AG10803 (cell line): ENCODE data around the gene AP4E1.
"Not testable (repeated sequence)": the region's sequence is repeated elsewhere in the genome, so short reads cannot be mapped to it uniquely, and the experiment has no call there.

Experiments used
- DNase-seq: peaks from one replicate; pipeline ENCODE4 v3.0.0; 2010; ENCODE audit warnings: low read depth
- H3K4me3 ChIP-seq: 2 replicates; pipeline ENCODE4 v1.5.1; 2011; ENCODE audit warnings: mild to moderate bottlenecking, low read length, control low read depth
- CTCF ChIP-seq: conservative IDR thresholded peaks from 2 replicates; pipeline ENCODE4 v1.5.1; 2011; ENCODE audit warnings: mild to moderate bottlenecking, low read length, control low read depth, inconsistent platforms

The AP4E1 gene

GRCh38 chr15:51011212-51011611 is 102.7 kb downstream of the AP4E1 start:
- DNase-seq, result no peak
- no peak overlapping the region for H3K4me3 ChIP-seq

DNA sequence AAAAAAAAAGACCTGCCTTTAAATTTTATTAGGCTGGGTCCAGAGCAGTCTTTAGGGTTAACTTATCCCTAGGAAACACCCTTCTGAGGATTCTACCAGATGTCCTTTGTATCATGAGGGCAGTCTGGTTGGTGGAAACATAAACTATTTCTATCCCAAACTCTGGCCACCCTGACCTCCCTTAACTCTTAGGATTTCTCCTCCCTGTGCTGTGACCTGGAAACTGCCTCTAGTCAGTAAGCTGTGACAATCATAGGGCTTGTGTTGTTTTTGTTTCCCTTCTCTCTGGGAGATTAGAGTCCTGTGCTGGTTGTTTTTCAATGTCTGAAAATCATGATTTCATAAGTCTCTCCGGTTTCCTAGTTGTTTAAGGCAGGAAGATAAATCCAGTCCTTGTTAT is 108.1 kb downstream of the AP4E1 start:
- no peak for DNase-seq
- TF ChIP-seq CTCF, result no peak
- no peak overlapping the region for H3K4me3 ChIP-seq

More at GRCh38 chr15:51011212-51011611, 102.7 kb downstream of the AP4E1 start:
- no peak for TF ChIP-seq CTCF

DNA sequence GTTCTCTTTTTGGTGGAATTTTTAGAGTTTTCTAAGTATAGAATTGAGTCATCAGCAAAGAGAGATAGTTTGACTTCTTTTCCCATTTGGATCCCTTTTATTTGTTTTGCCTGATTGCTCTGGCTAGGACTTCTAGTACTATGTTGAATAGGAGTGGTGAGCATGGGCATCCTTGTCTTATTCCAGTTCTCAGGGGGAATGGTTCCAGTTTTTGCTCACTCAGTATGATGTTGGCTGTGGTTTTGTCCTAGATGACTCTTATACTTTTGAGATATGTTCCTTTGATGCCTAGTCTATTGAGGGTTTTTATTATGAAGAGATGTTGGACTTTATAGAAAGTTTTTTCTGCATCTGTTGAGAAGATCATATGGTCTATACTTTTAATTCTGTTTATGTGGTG is 113.7 kb downstream of the AP4E1 start:
- no peak overlapping the region for H3K4me3 ChIP-seq
- TF ChIP-seq CTCF, result no peak
- DNase-seq, result no peak

- TF ChIP-seq CTCF, result no peak
- no peak for DNase-seq
- no peak overlapping the region for H3K4me3 ChIP-seq
These were observed 115.0 kb downstream of the AP4E1 start for GRCh38 chr15:51023499-51023898.

DNA sequence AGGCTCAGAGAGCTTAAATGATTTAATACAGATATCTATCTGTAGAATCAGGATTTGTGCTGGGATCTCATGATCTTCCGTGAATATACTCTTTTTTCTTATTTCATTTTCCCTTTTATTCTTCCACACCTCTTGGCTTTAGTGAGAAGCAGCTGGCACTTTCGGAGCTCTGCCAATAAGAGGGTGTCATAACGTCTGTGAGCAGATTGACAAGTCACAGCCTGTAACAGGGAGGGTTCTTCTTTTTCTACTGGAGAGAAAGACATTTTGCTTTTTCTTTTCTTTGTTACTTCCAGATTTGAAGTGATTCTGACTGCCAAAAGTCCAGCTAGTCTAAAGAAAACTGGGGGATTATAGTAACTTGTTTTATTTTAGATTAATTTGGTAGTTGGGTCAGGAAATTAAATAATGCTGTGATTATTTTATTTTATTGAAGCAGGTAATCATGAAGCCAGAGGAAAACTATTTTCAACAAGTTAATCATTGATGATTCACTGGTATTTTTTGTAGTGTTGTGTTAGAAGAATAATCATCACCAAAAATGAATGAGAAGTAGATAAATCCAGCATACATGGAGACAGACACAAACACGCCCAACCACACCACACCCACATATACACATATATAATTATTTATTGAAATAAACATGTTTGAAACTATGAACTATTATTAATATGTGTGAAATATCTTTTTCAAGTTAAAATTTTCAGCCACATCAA is 116.4 kb downstream of the AP4E1 start:
- DNase-seq, result peak; percentile 49
- TF ChIP-seq CTCF, result no peak
- H3K4me3 ChIP-seq, result no peak overlapping the region

GRCh38 chr15:51025454-51025846 is 117.0 kb downstream of the AP4E1 start:
- DNase-seq, result no peak
- H3K4me3 ChIP-seq, result no peak overlapping the region
- no peak for TF ChIP-seq CTCF

GRCh38 chr15:51030649-51031316 is 122.3 kb downstream of the AP4E1 start:
- H3K4me3 ChIP-seq, result no peak overlapping the region
- DNase-seq, result peak; percentile 58
- TF ChIP-seq CTCF, result no peak

GRCh38 chr15:51037474-51037873 is 129.0 kb downstream of the AP4E1 start:
- H3K4me3 ChIP-seq, DNase-seq: not testable (repeated sequence)
